Muscle layer of duodenum (tissue), 2 donors: Measurements from ENCODE around the gene PPP1R2B.

ENCODE experiments used
- H3K27ac ChIP-seq: one replicate; pipeline ENCODE4 v1.7.0; 2013; ENCODE audit warnings: mild to moderate bottlenecking, low read length
- H3K27me3 ChIP-seq: one replicate; pipeline ENCODE4 v1.7.0; 2013; ENCODE audit warnings: low read depth, mild to moderate bottlenecking, control low read depth, low read length
- H3K36me3 ChIP-seq, 2 donors: one replicate each; pipeline ENCODE4 v1.7.0; 2013; ENCODE audit warnings: low read length in 2 of 2, control low read depth in 1 of 2, mild to moderate bottlenecking in 1 of 2; ENCODE audit not compliant: insufficient read depth in 2 of 2, control insufficient read depth in 1 of 2
- H3K4me1 ChIP-seq, 2 donors: one replicate each; pipeline ENCODE4 v1.7.0; 2013; ENCODE audit warnings: low read length in 2 of 2, mild to moderate bottlenecking in 2 of 2, control low read depth in 1 of 2, moderate library complexity in 1 of 2; ENCODE audit not compliant: insufficient read depth in 2 of 2, control insufficient read depth in 1 of 2
- H3K4me3 ChIP-seq, 2 donors: one replicate each; pipeline ENCODE4 v1.7.0; 2013; ENCODE audit warnings: low read length in 2 of 2, low read depth in 1 of 2, mild to moderate bottlenecking in 1 of 2
- H3K9me3 ChIP-seq, 2 donors: one replicate each; pipeline ENCODE4 v1.7.0; 2013; ENCODE audit warnings: low read length in 2 of 2, control low read depth in 1 of 2, mild to moderate bottlenecking in 1 of 2; ENCODE audit not compliant: control insufficient read depth in 1 of 2
- donor health status: healthy.

PPP1R2B gene

GRCh38 chr5:156871212-156871611, 21.1 kb downstream of the PPP1R2B start:
- H3K9me3 ChIP-seq: peaks cover 4 to 6% of the 10 kb centered on the region in 2 donors
- H3K4me1 ChIP-seq: no peaks in the 10 kb centered on the region
- no peak overlapping the region for H3K4me3 ChIP-seq
- no peaks in the 10 kb centered on the region for H3K36me3 ChIP-seq
- H3K27me3 ChIP-seq: no peaks in the 10 kb centered on the region
- no peak overlapping the region for H3K27ac ChIP-seq

- Histone ChIP-seq H3K4me3 (no peak overlapping the region), H3K27ac (no peak overlapping the region), H3K9me3 (no peaks in the 10 kb centered on the region), H3K4me1 (no peaks in the 10 kb centered on the region), H3K36me3 (no peaks in the 10 kb centered on the region), H3K27me3 (no peaks in the 10 kb centered on the region)
Observed at GRCh38 chr5:156879665-156880285, 29.7 kb downstream of the PPP1R2B start.

GRCh38 chr5:156883316-156883875, 33.3 kb downstream of the PPP1R2B start:
- H3K27me3 ChIP-seq: no peaks in the 10 kb centered on the region
- H3K4me3 ChIP-seq: no peak overlapping the region
- H3K27ac ChIP-seq: no peak overlapping the region
- H3K4me1 ChIP-seq: no peaks in the 10 kb centered on the region
- no peaks in the 10 kb centered on the region for H3K36me3 ChIP-seq
- no peaks in the 10 kb centered on the region for H3K9me3 ChIP-seq

GRCh38 chr5:156888520-156888919, 38.4 kb downstream of the PPP1R2B start:
- H3K27me3 ChIP-seq: no peaks in the 10 kb centered on the region
- H3K36me3 ChIP-seq: no peaks in the 10 kb centered on the region

GRCh38 chr5:156892223-156892622, 42.1 kb downstream of the PPP1R2B start:
- Histone ChIP-seq H3K4me3 (no peak overlapping the region), H3K9me3 (no peaks in the 10 kb centered on the region), H3K4me1 (no peaks in the 10 kb centered on the region), H3K27me3 (no peaks in the 10 kb centered on the region), H3K36me3 (no peaks in the 10 kb centered on the region), H3K27ac (no peak overlapping the region)

More at GRCh38 chr5:156888520-156888919, 38.4 kb downstream of the PPP1R2B start:
- no peak overlapping the region for H3K27ac ChIP-seq
- H3K4me1 ChIP-seq: no peaks in the 10 kb centered on the region
- no peak overlapping the region for H3K4me3 ChIP-seq
- H3K9me3 ChIP-seq: no peaks in the 10 kb centered on the region

- Histone ChIP-seq H3K9me3 (no peaks in the 10 kb centered on the region), H3K27ac (no peak overlapping the region), H3K4me1 (no peaks in the 10 kb centered on the region), H3K36me3 (no peaks in the 10 kb centered on the region), H3K27me3 (no peaks in the 10 kb centered on the region), H3K4me3 (no peak overlapping the region)
Observed at GRCh38 chr5:156892864-156893263, 42.8 kb downstream of the PPP1R2B start.

- Histone ChIP-seq H3K9me3 (no peaks in the 10 kb centered on the region), H3K4me1 (no peaks in the 10 kb centered on the region), H3K36me3 (no peaks in the 10 kb centered on the region), H3K4me3 (no peak overlapping the region), H3K27ac (no peak overlapping the region), H3K27me3 (no peaks in the 10 kb centered on the region)
Observed at GRCh38 chr5:156893517-156893916, 43.4 kb downstream of the PPP1R2B start.

- no peak overlapping the region for H3K4me3 ChIP-seq
Observed at GRCh38 chr5:156896546-156896945, 46.5 kb downstream of the PPP1R2B start.

More at GRCh38 chr5:156896546-156896945, 46.5 kb downstream of the PPP1R2B start:
- no peaks in the 10 kb centered on the region for H3K27me3 ChIP-seq
- no peaks in the 10 kb centered on the region for H3K9me3 ChIP-seq
- H3K27ac ChIP-seq: no peak overlapping the region
- no peaks in the 10 kb centered on the region for H3K4me1 ChIP-seq
- H3K36me3 ChIP-seq: no peaks in the 10 kb centered on the region
